Neural cell (in vitro differentiated cells): ENCODE measurements around the gene UBE2QL1. TPM values are rescaled to one million over a fixed set of nuclear protein-coding genes. Genes with fewer than 3 reads are reported as not detected.

Experiments
- H2AFZ ChIP-seq: fragments of 200-600, 300-800 bp; sonication (generic), shearing (Covaris generic); 2 replicates; pipeline ENCODE4 v1.6.0; 2014; ENCODE audit warnings: low read depth, mild to moderate bottlenecking, antibody characterized with exemption, low read length, moderate library complexity
- H3F3A ChIP-seq: fragments of 200-600 bp; shearing (Covaris generic); 2 replicates; pipeline ENCODE4 v1.6.1; 2016; ENCODE audit warnings: mild to moderate bottlenecking, moderate library complexity, mixed read lengths, antibody characterized with exemption, low read length; ENCODE audit not compliant: insufficient read depth, poor library complexity, severe bottlenecking
- H3K27ac ChIP-seq: fragments of 200-600, 300-800 bp; sonication (generic), shearing (Covaris generic); 2 replicates; pipeline ENCODE4 v1.5.1; 2014; ENCODE audit warnings: mild to moderate bottlenecking, low read length, moderate library complexity
- H3K27me3 ChIP-seq: fragments of 300-800, 200-600 bp; sonication (generic), shearing (Covaris generic); 2 replicates; pipeline ENCODE4 v1.6.0; 2014; ENCODE audit warnings: mild to moderate bottlenecking, low read depth, low read length, moderate library complexity; ENCODE audit not compliant: insufficient read depth
- H3K36me3 ChIP-seq: fragments of 300-800, 200-600 bp; sonication (generic), shearing (Covaris generic); 2 replicates; pipeline ENCODE4 v1.5.1; 2014; ENCODE audit warnings: mild to moderate bottlenecking, antibody characterized with exemption, low read length, moderate library complexity; ENCODE audit not compliant: insufficient read depth
- H3K4me2 ChIP-seq: fragments of 300-800, 200-600 bp; sonication (generic), shearing (Covaris generic); 2 replicates; pipeline ENCODE4 v1.6.0; 2014; ENCODE audit warnings: mild to moderate bottlenecking, low read length
- H3K4me3 ChIP-seq: fragments of 300-800, 200-600 bp; sonication (generic), shearing (Covaris generic); 2 replicates; pipeline ENCODE4 v1.5.1; 2014; ENCODE audit warnings: mild to moderate bottlenecking, low read length, moderate library complexity
- H3K79me2 ChIP-seq: fragments of 200-600 bp; shearing (Covaris generic); replicated peaks from 2 replicates; pipeline ENCODE4 v1.6.0; 2014; ENCODE audit warnings: mild to moderate bottlenecking, low read length, moderate library complexity; ENCODE audit not compliant: insufficient read depth
- H3K9ac ChIP-seq: fragments of 300-800, 200-600 bp; sonication (generic), shearing (Covaris generic); 2 replicates; pipeline ENCODE4 v1.6.1; 2016; ENCODE audit warnings: mild to moderate bottlenecking, low read length, mixed read lengths
- H3K9me2 ChIP-seq: fragments of 200-600 bp; shearing (Covaris generic); 2 replicates; pipeline ENCODE4 v1.6.1; 2016; ENCODE audit warnings: mild to moderate bottlenecking, low read length, mixed read lengths; ENCODE audit not compliant: insufficient read depth
- H3K9me3 ChIP-seq: fragments of 200-600, 300-800 bp; sonication (generic), shearing (Covaris generic); 2 replicates; pipeline ENCODE4 v1.6.1; 2016; ENCODE audit warnings: mild to moderate bottlenecking, mixed run types, low read length, moderate library complexity, mixed read lengths
- H4K20me1 ChIP-seq: fragments of 200-600 bp; shearing (Covaris generic); 2 replicates; pipeline ENCODE4 v1.6.1; 2016; ENCODE audit warnings: mild to moderate bottlenecking, mixed run types; ENCODE audit not compliant: insufficient read depth
- CTCF ChIP-seq: fragments of 450-650 bp; IDR thresholded peaks from 2 replicates; pipeline ENCODE4 v1.5.1; 2014; ENCODE audit warnings: antibody characterized with exemption, mild to moderate bottlenecking, moderate library complexity; ENCODE audit not compliant: poor library complexity, severe bottlenecking
- EP300 ChIP-seq: fragments of 450-650 bp; conservative IDR thresholded peaks from 2 replicates; pipeline ENCODE4 v1.6.1; 2014; ENCODE audit warnings: antibody characterized with exemption, mild to moderate bottlenecking, moderate library complexity; ENCODE audit not compliant: poor library complexity, severe bottlenecking
- EZH2 ChIP-seq: fragments of 200-600, 300-800 bp; shearing (Covaris generic), sonication (generic); IDR thresholded peaks from 2 replicates; pipeline ENCODE4 v1.6.1; 2014; ENCODE audit warnings: antibody characterized with exemption, low read length, borderline replicate concordance, mild to moderate bottlenecking; ENCODE audit not compliant: insufficient read depth, poor library complexity, severe bottlenecking
- MXI1 ChIP-seq: fragments of 450-650 bp; conservative IDR thresholded peaks from 2 replicates; pipeline ENCODE4 v1.6.1; 2014; ENCODE audit warnings: antibody characterized with exemption, mild to moderate bottlenecking; ENCODE audit not compliant: poor library complexity, severe bottlenecking
- POLR2AphosphoS5 ChIP-seq: IDR thresholded peaks from 2 replicates; pipeline ENCODE4 v1.6.1; 2012
- RAD21 ChIP-seq: fragments of 450-650 bp; conservative IDR thresholded peaks from 2 replicates; pipeline ENCODE4 v1.6.1; 2014; ENCODE audit warnings: antibody characterized with exemption, mild to moderate bottlenecking, moderate library complexity
- REST ChIP-seq: IDR thresholded peaks from 2 replicates; pipeline ENCODE4 v1.6.1; 2012; ENCODE audit warnings: borderline replicate concordance
- SMC3 ChIP-seq: fragments of 450-650 bp; conservative IDR thresholded peaks from 2 replicates; pipeline ENCODE4 v1.6.1; 2014; ENCODE audit warnings: antibody characterized with exemption, mild to moderate bottlenecking, moderate library complexity; ENCODE audit not compliant: poor library complexity
- TAF1 ChIP-seq: IDR thresholded peaks from 2 replicates; pipeline ENCODE4 v1.6.1; 2012; ENCODE audit warnings: low read depth
- polyA plus RNA-seq: library from polyadenylated mRNA; depleted of rRNA; stranded (reverse); fragments of >200 nt; gene quantifications from 2 replicates; pipeline ENCODE4 v1.2.3, GENCODE V29; 2014

UBE2QL1 gene
- polyA plus RNA-seq, 1 donor from 2014 or later, result 13.8 TPM

- H2AFZ ChIP-seq, result no peak overlapping the region
- no peak overlapping the region for H3K4me3 ChIP-seq
- no peaks in the 10 kb centered on the region for H4K20me1 ChIP-seq
- no peak overlapping the region for H3K9ac ChIP-seq
- no peaks in the 10 kb centered on the region for H3K9me2 ChIP-seq
- TF ChIP-seq SMC3 (no peak), MXI1 (no peak), EZH2 (no peak), TAF1 (no peak), EP300 (no peak), CTCF (no peak), RAD21 (no peak), POLR2AphosphoS5 (no peak), REST (no peak)
- H3K9me3 ChIP-seq, result no peaks in the 10 kb centered on the region
- H3F3A ChIP-seq, result no peaks in the 10 kb centered on the region
- no peaks in the 10 kb centered on the region for H3K27me3 ChIP-seq
- no peaks in the 10 kb centered on the region for H3K79me2 ChIP-seq
- H3K27ac ChIP-seq, result no peak overlapping the region
- H3K36me3 ChIP-seq, result peaks cover 3% of the 10 kb centered on the region
- H3K4me2 ChIP-seq, result no peak overlapping the region
These were observed 22.0 kb downstream of the UBE2QL1 start for GRCh38 chr5:6470672-6471071.

GRCh38 chr5:6471252-6471651 is 22.6 kb downstream of the UBE2QL1 start:
- H3K79me2 ChIP-seq, result no peaks in the 10 kb centered on the region
- no peak overlapping the region for H3K9ac ChIP-seq
- H3K36me3 ChIP-seq, result peaks cover 3% of the 10 kb centered on the region
- no peaks in the 10 kb centered on the region for H3K9me3 ChIP-seq
- no peak overlapping the region for H3K4me2 ChIP-seq
- no peak overlapping the region for H3K27ac ChIP-seq
- H2AFZ ChIP-seq, result no peak overlapping the region
- TF ChIP-seq TAF1 (no peak), EP300 (no peak), CTCF (no peak), POLR2AphosphoS5 (no peak), MXI1 (no peak), SMC3 (no peak), REST (no peak), RAD21 (no peak), EZH2 (no peak)
- H4K20me1 ChIP-seq, result no peaks in the 10 kb centered on the region
- H3K9me2 ChIP-seq, result no peaks in the 10 kb centered on the region
- H3F3A ChIP-seq, result no peaks in the 10 kb centered on the region
- H3K27me3 ChIP-seq, result no peaks in the 10 kb centered on the region
- no peak overlapping the region for H3K4me3 ChIP-seq
